ENCODE results near the gene NDUFB7.

DNA sequence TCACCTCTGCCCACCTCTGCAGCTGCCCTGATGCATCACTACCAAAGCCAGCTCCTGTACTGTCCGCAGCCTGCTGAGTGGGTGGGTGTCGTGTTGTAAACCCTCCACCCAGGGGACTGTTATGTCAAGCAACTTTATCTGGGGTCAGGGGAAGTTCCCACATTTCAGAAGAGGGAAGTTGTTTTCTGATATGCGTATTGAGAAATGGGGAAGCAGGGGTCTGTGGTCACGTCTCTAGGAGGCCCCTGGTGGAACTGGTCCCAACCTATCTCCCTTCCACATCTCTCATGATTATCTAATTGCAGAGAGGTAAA lies 42.2 kb upstream of the NDUFB7 start:
- TF ChIP-seq, protein P1, sequence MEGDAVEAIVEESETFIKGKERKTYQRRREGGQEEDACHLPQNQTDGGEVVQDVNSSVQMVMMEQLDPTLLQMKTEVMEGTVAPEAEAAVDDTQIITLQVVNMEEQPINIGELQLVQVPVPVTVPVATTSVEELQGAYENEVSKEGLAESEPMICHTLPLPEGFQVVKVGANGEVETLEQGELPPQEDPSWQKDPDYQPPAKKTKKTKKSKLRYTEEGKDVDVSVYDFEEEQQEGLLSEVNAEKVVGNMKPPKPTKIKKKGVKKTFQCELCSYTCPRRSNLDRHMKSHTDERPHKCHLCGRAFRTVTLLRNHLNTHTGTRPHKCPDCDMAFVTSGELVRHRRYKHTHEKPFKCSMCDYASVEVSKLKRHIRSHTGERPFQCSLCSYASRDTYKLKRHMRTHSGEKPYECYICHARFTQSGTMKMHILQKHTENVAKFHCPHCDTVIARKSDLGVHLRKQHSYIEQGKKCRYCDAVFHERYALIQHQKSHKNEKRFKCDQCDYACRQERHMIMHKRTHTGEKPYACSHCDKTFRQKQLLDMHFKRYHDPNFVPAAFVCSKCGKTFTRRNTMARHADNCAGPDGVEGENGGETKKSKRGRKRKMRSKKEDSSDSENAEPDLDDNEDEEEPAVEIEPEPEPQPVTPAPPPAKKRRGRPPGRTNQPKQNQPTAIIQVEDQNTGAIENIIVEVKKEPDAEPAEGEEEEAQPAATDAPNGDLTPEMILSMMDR (conservative IDR thresholded peaks at IDR 0.05; ENCODE audit: low read length), result no peak
- TF ChIP-seq EZH2phosphoT487 (IDR thresholded peaks at IDR 0.05; ENCODE audit: borderline replicate concordance, low read depth, low read length), result no peak
